ENCODE measurements around the gene RNF187. TPM values are rescaled to one million over a fixed set of nuclear protein-coding genes. Genes with fewer than 3 reads are reported as not detected.
"Not testable (repeated sequence)": the region's sequence is repeated elsewhere in the genome, so short reads cannot be mapped to it uniquely, and the experiment has no call there.

RNF187 gene
- total RNA-seq, 1 donor from 2014 or later, result 193 TPM

DNA sequence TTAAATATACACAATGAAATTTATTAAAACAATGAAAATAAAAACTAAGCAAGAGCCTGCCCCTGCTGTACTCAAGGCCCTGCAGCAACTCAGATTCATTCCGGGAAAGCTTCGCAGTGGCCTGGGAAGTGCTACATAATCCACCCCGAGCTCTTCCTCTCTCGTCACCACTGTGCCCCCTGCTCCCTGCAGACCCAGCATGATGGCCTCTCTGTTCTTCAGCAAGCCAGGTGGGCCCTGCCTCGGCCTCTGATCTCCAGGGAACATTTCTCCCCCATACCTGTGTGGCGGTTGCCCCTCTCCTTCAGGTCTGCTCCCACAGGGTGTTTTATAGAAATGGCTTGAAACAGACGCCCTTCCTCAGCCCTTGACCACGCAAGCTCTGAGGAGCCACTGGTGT, 10.6 kb downstream of the RNF187 start:
- H3K27me3 Mint-ChIP-seq (ENCODE audit: low read depth), result no peaks in the 10 kb centered on the region
- no peaks in the 10 kb centered on the region for H3K9me3 Mint-ChIP-seq (ENCODE audit: low read depth)
- DNase-seq (ENCODE audit: low spot score), result no peak
- peaks cover 24% of the 10 kb centered on the region for H3K36me3 Mint-ChIP-seq (ENCODE audit: low read depth)
- no peak overlapping the region for H3K27ac Mint-ChIP-seq (ENCODE audit: unreplicated experiment)
- TF ChIP-seq, protein P1, sequence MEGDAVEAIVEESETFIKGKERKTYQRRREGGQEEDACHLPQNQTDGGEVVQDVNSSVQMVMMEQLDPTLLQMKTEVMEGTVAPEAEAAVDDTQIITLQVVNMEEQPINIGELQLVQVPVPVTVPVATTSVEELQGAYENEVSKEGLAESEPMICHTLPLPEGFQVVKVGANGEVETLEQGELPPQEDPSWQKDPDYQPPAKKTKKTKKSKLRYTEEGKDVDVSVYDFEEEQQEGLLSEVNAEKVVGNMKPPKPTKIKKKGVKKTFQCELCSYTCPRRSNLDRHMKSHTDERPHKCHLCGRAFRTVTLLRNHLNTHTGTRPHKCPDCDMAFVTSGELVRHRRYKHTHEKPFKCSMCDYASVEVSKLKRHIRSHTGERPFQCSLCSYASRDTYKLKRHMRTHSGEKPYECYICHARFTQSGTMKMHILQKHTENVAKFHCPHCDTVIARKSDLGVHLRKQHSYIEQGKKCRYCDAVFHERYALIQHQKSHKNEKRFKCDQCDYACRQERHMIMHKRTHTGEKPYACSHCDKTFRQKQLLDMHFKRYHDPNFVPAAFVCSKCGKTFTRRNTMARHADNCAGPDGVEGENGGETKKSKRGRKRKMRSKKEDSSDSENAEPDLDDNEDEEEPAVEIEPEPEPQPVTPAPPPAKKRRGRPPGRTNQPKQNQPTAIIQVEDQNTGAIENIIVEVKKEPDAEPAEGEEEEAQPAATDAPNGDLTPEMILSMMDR (IDR thresholded peaks at IDR 0.05), result no peak
- no peak overlapping the region for H3K4me3 Mint-ChIP-seq (ENCODE audit: unreplicated experiment)
- H3K4me1 Mint-ChIP-seq (ENCODE audit: low read depth), result peaks cover 11% of the 10 kb centered on the region

DNA sequence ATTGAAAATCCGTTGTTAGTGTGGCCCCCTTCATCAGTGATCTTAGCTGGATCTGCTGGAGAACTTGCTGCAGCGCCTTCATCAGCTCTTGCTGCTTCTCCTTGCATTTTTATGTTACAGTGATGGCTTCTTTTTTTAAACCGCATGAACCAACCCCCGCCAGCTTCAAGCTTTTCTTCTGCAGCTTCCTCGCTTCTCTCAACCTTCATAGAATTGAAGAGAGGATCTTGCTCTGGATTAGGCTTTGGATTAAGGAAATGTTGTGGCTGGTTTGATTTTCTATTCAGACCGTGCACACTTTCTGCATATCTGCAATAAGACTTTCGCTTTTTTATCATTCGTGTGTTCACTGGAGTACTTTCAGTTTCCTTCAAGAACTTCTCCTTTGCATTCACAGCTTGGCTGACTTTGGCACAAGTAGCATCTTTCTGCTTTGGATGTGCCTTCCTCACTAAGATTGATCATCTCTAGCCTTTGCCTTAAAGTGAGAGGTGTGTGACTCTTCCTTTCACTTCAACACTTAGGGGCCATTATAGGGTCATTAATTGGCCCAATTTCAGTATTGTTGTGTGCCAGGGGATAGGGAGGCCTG, 13.1 kb downstream of the RNF187 start:
- no peaks in the 10 kb centered on the region for H3K9me3 Mint-ChIP-seq (ENCODE audit: low read depth)
- peaks cover 11% of the 10 kb centered on the region for H3K4me1 Mint-ChIP-seq (ENCODE audit: low read depth)
- no peak for DNase-seq (ENCODE audit: low spot score)
- no peak overlapping the region for H3K4me3 Mint-ChIP-seq (ENCODE audit: unreplicated experiment)
- H3K27me3 Mint-ChIP-seq (ENCODE audit: low read depth), result peaks cover 3% of the 10 kb centered on the region
- TF ChIP-seq, protein P1 (IDR thresholded peaks at IDR 0.05), result no peak
- H3K36me3 Mint-ChIP-seq (ENCODE audit: low read depth), result peaks cover 8% of the 10 kb centered on the region
- H3K27ac Mint-ChIP-seq (ENCODE audit: unreplicated experiment), result no peak overlapping the region

DNA sequence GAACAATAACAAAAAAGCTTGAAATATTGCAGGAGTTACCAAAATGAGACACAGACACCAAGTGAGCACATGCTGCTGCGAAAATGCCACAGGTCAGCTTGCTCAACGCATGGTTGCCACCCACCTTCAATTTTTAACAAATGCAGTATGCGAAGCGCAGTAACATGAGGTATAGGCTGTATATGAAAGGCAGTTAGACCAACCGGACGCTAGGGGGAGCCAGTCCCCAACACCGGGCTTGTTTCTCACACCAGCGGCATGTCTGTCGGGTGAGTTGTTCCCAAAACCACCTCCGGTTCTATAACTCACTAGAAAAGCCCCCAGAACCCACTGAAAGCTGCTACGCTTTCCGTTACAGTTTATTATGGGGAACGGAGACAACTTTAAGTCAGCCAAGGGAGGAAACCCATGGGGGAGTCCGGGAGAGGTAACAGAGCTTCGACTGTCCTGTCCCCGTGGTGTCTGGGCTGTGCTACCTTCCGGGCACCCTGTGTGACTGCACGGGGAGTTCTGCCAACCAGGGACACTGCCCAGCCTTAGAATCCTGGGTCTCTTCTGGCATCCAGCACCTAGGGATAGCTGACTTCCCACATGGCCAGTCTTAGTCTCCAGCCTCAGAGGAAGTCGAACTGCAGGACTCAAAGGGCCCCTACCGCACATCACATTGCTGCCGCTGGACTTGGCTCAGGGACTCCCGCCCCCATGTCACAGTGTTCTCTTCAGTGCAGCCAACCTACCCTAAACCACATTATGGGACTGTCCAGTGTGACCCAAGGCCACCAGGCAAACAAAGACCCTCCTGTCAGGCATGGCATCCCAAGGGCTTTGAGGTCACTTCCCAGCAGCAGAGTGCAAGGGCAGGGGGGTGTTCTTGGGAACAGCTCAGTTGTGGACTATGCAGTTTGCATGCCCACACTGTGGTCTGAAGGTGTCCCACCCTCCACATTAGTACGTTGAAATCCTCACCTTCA, 14.0 kb downstream of the RNF187 start:
- Mint-ChIP-seq H3K4me1 (ENCODE audit: low read depth) (peaks cover 11% of the 10 kb centered on the region), H3K27ac (ENCODE audit: unreplicated experiment) (no peak overlapping the region), H3K4me3 (ENCODE audit: unreplicated experiment) (peak overlapping the region; percentile 60)

DNA sequence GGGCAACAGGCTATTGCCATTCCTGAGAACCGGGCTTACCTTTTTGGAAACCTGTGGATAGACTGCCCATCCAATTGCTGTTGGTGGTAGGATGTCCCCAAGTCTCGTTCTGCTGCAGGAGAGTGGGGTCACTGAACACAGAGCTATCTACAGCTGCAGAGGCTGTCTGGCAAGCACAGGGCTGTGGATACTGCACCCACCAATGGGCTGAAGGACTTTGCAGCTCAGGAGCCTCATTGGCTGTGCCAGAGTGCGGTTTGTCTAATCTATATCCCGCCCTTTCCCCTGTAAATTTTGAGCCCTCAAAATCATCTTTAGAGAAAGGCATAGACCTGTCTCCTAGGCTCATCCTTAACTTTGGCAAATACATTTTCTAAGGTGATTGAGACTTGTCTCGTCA, 15.3 kb downstream of the RNF187 start:
- no peak for DNase-seq (ENCODE audit: low spot score)
- H3K27me3 Mint-ChIP-seq (ENCODE audit: low read depth), result peaks cover 13% of the 10 kb centered on the region
- H3K9me3 Mint-ChIP-seq (ENCODE audit: low read depth), result no peaks in the 10 kb centered on the region

More for the DNA sequence above, 14.0 kb downstream of the RNF187 start:
- Mint-ChIP-seq H3K36me3 (ENCODE audit: low read depth) (peaks cover 4% of the 10 kb centered on the region), H3K9me3 (ENCODE audit: low read depth) (no peaks in the 10 kb centered on the region), H3K27me3 (ENCODE audit: low read depth) (peaks cover 7% of the 10 kb centered on the region)
- no peak for DNase-seq (ENCODE audit: low spot score)
- TF ChIP-seq, protein P1 (IDR thresholded peaks at IDR 0.05), result peak; percentile 97

DNA sequence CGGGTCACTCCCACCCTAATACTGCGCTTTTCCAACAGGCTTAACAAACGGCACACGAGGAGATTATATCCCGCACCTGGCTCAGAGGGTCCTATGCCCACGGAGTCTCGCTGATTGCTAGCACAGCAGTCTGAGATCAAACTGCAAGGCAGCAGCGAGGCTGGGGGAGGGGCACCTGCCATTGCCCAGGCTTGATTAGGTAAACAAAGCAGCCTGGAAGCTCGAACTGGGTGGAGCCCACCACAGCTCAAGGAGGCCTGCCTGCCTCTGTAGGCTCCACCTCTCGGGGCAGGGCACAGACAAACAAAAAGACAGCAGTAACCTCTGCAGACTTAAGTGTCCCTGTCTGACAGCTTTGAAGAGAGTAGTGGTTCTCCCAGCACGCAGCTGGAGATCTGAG, 18.8 kb downstream of the RNF187 start:
- H3K27ac Mint-ChIP-seq (ENCODE audit: unreplicated experiment); DNase-seq (ENCODE audit: low spot score); H3K36me3 Mint-ChIP-seq (ENCODE audit: low read depth); H3K4me1 Mint-ChIP-seq (ENCODE audit: low read depth); H3K9me3 Mint-ChIP-seq (ENCODE audit: low read depth); H3K4me3 Mint-ChIP-seq (ENCODE audit: unreplicated experiment): not testable (repeated sequence)
- peaks cover 36% of the 10 kb centered on the region for H3K27me3 Mint-ChIP-seq (ENCODE audit: low read depth)

More for the DNA sequence above, 15.3 kb downstream of the RNF187 start:
- Mint-ChIP-seq H3K27ac (ENCODE audit: unreplicated experiment) (no peak overlapping the region), H3K4me1 (ENCODE audit: low read depth) (peaks cover 11% of the 10 kb centered on the region), H3K36me3 (ENCODE audit: low read depth) (no peaks in the 10 kb centered on the region), H3K4me3 (ENCODE audit: unreplicated experiment) (no peak overlapping the region)
- TF ChIP-seq, protein P1 (IDR thresholded peaks at IDR 0.05), result no peak

All from chondrocyte (in vitro differentiated cells).